ENCODE results near the gene DEXI. TPM values are rescaled to one million over a fixed set of nuclear protein-coding genes. Genes with fewer than 3 reads are reported as not detected.
A peak's percentile ranks its signal among the peaks of the same experiment; 100 is the strongest.

Gene DEXI
- polyA plus RNA-seq, 1 donor from 2014 or later = 52.0 TPM

- TF ChIP-seq EZH2 (IDR thresholded peaks at IDR 0.05; ENCODE audit: borderline replicate concordance, insufficient read depth, low read length, poor library complexity, severe bottlenecking) (no peak), POLR2AphosphoS5 (IDR thresholded peaks at IDR 0.05) (no peak), RAD21 (conservative IDR thresholded peaks at IDR 0.05) (no peak), SMC3 (conservative IDR thresholded peaks at IDR 0.05; ENCODE audit: poor library complexity) (no peak), TAF1 (IDR thresholded peaks at IDR 0.05; ENCODE audit: low read depth) (no peak), EP300 (conservative IDR thresholded peaks at IDR 0.05; ENCODE audit: poor library complexity, severe bottlenecking) (no peak), MXI1 (conservative IDR thresholded peaks at IDR 0.05; ENCODE audit: poor library complexity, severe bottlenecking) (no peak)
- TF ChIP-seq, protein P1, sequence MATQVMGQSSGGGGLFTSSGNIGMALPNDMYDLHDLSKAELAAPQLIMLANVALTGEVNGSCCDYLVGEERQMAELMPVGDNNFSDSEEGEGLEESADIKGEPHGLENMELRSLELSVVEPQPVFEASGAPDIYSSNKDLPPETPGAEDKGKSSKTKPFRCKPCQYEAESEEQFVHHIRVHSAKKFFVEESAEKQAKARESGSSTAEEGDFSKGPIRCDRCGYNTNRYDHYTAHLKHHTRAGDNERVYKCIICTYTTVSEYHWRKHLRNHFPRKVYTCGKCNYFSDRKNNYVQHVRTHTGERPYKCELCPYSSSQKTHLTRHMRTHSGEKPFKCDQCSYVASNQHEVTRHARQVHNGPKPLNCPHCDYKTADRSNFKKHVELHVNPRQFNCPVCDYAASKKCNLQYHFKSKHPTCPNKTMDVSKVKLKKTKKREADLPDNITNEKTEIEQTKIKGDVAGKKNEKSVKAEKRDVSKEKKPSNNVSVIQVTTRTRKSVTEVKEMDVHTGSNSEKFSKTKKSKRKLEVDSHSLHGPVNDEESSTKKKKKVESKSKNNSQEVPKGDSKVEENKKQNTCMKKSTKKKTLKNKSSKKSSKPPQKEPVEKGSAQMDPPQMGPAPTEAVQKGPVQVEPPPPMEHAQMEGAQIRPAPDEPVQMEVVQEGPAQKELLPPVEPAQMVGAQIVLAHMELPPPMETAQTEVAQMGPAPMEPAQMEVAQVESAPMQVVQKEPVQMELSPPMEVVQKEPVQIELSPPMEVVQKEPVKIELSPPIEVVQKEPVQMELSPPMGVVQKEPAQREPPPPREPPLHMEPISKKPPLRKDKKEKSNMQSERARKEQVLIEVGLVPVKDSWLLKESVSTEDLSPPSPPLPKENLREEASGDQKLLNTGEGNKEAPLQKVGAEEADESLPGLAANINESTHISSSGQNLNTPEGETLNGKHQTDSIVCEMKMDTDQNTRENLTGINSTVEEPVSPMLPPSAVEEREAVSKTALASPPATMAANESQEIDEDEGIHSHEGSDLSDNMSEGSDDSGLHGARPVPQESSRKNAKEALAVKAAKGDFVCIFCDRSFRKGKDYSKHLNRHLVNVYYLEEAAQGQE (IDR thresholded peaks at IDR 0.05; ENCODE audit: borderline replicate concordance) = no peak
- TF ChIP-seq, protein P2, sequence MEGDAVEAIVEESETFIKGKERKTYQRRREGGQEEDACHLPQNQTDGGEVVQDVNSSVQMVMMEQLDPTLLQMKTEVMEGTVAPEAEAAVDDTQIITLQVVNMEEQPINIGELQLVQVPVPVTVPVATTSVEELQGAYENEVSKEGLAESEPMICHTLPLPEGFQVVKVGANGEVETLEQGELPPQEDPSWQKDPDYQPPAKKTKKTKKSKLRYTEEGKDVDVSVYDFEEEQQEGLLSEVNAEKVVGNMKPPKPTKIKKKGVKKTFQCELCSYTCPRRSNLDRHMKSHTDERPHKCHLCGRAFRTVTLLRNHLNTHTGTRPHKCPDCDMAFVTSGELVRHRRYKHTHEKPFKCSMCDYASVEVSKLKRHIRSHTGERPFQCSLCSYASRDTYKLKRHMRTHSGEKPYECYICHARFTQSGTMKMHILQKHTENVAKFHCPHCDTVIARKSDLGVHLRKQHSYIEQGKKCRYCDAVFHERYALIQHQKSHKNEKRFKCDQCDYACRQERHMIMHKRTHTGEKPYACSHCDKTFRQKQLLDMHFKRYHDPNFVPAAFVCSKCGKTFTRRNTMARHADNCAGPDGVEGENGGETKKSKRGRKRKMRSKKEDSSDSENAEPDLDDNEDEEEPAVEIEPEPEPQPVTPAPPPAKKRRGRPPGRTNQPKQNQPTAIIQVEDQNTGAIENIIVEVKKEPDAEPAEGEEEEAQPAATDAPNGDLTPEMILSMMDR (IDR thresholded peaks at IDR 0.05; ENCODE audit: poor library complexity, severe bottlenecking) = no peak
- Histone ChIP-seq H3K79me2 (replicated peaks; ENCODE audit: insufficient read depth, low read length) (no peaks in the 10 kb centered on the region), H4K20me1 (ENCODE audit: insufficient read depth) (no peaks in the 10 kb centered on the region), H3K9me2 (ENCODE audit: insufficient read depth, low read length) (no peaks in the 10 kb centered on the region), H3K4me3 (ENCODE audit: low read length) (peak overlapping the region; percentile 22), H3K27me3 (ENCODE audit: insufficient read depth, low read depth, low read length) (no peaks in the 10 kb centered on the region), H2AFZ (ENCODE audit: low read depth, low read length) (no peak overlapping the region), H3K9me3 (ENCODE audit: low read length) (no peaks in the 10 kb centered on the region), H3K4me2 (ENCODE audit: low read length) (no peak overlapping the region), H3K9ac (ENCODE audit: low read length) (no peak overlapping the region), H3K27ac (ENCODE audit: low read length) (no peak overlapping the region), H3K36me3 (ENCODE audit: insufficient read depth, low read length) (no peaks in the 10 kb centered on the region), H3F3A (ENCODE audit: insufficient read depth, low read length, poor library complexity, severe bottlenecking) (no peaks in the 10 kb centered on the region)
These were observed 6.9 kb downstream of the DEXI start for GRCh38 chr16:10935226-10935915.

GRCh38 chr16:10934325-10935107, 7.8 kb downstream of the DEXI start:
- H3K79me2 ChIP-seq (replicated peaks; ENCODE audit: insufficient read depth, low read length) = no peaks in the 10 kb centered on the region
- no peaks in the 10 kb centered on the region for H3K9me2 ChIP-seq (ENCODE audit: insufficient read depth, low read length)
- H3K4me3 ChIP-seq (ENCODE audit: low read length) = no peak overlapping the region
- TF ChIP-seq, protein P2 (IDR thresholded peaks at IDR 0.05; ENCODE audit: poor library complexity, severe bottlenecking) = no peak
- TF ChIP-seq EZH2 (IDR thresholded peaks at IDR 0.05; ENCODE audit: borderline replicate concordance, insufficient read depth, low read length, poor library complexity, severe bottlenecking) (no peak), TAF1 (IDR thresholded peaks at IDR 0.05; ENCODE audit: low read depth) (no peak)
- no peak overlapping the region for H2AFZ ChIP-seq (ENCODE audit: low read depth, low read length)
- H4K20me1 ChIP-seq (ENCODE audit: insufficient read depth) = no peaks in the 10 kb centered on the region
- H3K27me3 ChIP-seq (ENCODE audit: insufficient read depth, low read depth, low read length) = no peaks in the 10 kb centered on the region
- no peak overlapping the region for H3K9ac ChIP-seq (ENCODE audit: low read length)
- H3K27ac ChIP-seq (ENCODE audit: low read length) = no peak overlapping the region
- H3K36me3 ChIP-seq (ENCODE audit: insufficient read depth, low read length) = no peaks in the 10 kb centered on the region
- H3F3A ChIP-seq (ENCODE audit: insufficient read depth, low read length, poor library complexity, severe bottlenecking) = no peaks in the 10 kb centered on the region
- no peak overlapping the region for H3K4me2 ChIP-seq (ENCODE audit: low read length)
- no peaks in the 10 kb centered on the region for H3K9me3 ChIP-seq (ENCODE audit: low read length)

Measured in neural cell (in vitro differentiated cells).